Measurements from ENCODE around the gene ADD2. TPM values are rescaled to one million over a fixed set of nuclear protein-coding genes. Genes with fewer than 3 reads are reported as not detected.

ADD2 gene
- total RNA-seq, 1 donor from 2014 or later: not detected

DNA sequence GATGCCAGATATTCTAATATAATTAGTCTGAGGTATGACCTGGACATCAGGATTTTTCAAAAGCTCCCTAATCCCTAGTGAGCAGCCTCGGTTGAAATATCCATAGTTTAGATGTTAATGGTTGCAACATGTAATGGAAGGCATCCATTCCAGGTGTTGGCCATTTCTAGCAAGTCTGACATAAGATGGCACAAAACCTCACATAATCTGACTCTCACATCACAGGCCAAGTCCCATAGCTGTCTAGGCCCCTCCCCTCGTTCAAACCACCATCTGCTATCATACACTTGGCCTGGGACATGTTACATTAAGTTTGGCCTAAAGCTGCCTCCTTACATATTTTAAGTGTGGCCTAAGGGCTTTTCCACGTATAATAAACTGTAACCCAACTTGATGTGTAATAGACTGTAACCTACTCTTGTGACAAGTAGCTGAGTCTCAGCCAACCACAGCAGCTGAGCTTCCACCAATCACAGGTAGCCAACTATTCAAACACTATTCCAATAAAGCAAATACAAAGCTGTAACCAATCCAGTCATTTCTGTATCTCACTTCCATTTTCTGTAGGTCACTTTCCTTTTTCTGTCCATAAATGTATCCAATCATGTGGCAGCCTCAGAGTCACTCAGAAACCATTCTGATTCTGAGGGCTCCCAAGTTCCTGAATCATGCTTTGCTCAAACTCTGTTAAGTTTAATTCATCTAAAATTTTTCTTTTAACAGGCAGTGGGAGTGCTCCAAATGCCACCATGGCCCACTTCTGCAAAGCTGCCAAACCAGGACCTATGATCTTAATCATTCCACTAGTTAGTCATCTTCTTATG is 59.4 kb downstream of the ADD2 start:
- Histone ChIP-seq H3K4me3 (ENCODE audit: low read depth, low read length) (no peak overlapping the region), H3K36me3 (ENCODE audit: control insufficient read depth, insufficient read depth, low read length) (no peaks in the 10 kb centered on the region), H3K27me3 (ENCODE audit: control insufficient read depth, insufficient read depth, low read length) (peaks cover 2% of the 10 kb centered on the region)
- no peak for DNase-seq (ENCODE audit: low read depth)
- TF ChIP-seq, protein P1, sequence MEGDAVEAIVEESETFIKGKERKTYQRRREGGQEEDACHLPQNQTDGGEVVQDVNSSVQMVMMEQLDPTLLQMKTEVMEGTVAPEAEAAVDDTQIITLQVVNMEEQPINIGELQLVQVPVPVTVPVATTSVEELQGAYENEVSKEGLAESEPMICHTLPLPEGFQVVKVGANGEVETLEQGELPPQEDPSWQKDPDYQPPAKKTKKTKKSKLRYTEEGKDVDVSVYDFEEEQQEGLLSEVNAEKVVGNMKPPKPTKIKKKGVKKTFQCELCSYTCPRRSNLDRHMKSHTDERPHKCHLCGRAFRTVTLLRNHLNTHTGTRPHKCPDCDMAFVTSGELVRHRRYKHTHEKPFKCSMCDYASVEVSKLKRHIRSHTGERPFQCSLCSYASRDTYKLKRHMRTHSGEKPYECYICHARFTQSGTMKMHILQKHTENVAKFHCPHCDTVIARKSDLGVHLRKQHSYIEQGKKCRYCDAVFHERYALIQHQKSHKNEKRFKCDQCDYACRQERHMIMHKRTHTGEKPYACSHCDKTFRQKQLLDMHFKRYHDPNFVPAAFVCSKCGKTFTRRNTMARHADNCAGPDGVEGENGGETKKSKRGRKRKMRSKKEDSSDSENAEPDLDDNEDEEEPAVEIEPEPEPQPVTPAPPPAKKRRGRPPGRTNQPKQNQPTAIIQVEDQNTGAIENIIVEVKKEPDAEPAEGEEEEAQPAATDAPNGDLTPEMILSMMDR (IDR thresholded peaks at IDR 0.05; ENCODE audit: insufficient read depth, low read length, severe bottlenecking): no peak
- no peak for FAIRE-seq

DNA sequence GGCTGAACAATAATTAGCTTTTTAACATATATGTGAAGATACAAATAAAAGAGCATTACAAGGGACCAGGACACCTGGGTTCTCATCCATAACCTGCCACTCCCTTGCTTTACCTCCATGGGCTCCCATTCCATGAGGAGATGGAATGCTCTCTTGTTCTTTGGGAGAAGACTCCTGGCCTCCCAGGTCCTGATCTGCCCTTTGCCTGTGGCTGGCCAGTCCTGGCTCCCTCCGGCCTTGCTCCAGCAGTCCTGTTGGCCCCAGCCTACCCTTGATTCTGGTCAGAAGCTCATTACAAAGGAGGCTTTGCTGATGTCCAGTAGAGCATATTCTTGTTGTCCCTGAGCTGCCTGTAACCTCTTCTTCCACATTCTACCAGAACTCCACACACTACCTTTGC is 60.3 kb downstream of the ADD2 start:
- TF ChIP-seq, protein P1 (IDR thresholded peaks at IDR 0.05; ENCODE audit: insufficient read depth, low read length, severe bottlenecking): no peak
- no peak for DNase-seq (ENCODE audit: low read depth)
- H3K36me3 ChIP-seq (ENCODE audit: control insufficient read depth, insufficient read depth, low read length): no peaks in the 10 kb centered on the region
- no peaks in the 10 kb centered on the region for H3K27me3 ChIP-seq (ENCODE audit: control insufficient read depth, insufficient read depth, low read length)
- H3K4me3 ChIP-seq (ENCODE audit: low read depth, low read length): no peak overlapping the region
- FAIRE-seq: no peak

GRCh38 chr2:70706026-70706795 is 61.8 kb downstream of the ADD2 start:
- no peak for FAIRE-seq
- no peak overlapping the region for H3K4me3 ChIP-seq (ENCODE audit: low read depth, low read length)
- DNase-seq (ENCODE audit: low read depth): no peak
- H3K36me3 ChIP-seq (ENCODE audit: control insufficient read depth, insufficient read depth, low read length): no peaks in the 10 kb centered on the region
- no peaks in the 10 kb centered on the region for H3K27me3 ChIP-seq (ENCODE audit: control insufficient read depth, insufficient read depth, low read length)
- TF ChIP-seq, protein P1 (IDR thresholded peaks at IDR 0.05; ENCODE audit: insufficient read depth, low read length, severe bottlenecking): no peak

- Histone ChIP-seq H3K4me3 (ENCODE audit: low read depth, low read length) (no peak overlapping the region), H3K27me3 (ENCODE audit: control insufficient read depth, insufficient read depth, low read length) (no peaks in the 10 kb centered on the region), H3K36me3 (ENCODE audit: control insufficient read depth, insufficient read depth, low read length) (no peaks in the 10 kb centered on the region)
- DNase-seq (ENCODE audit: low read depth) (no peak), FAIRE-seq (no peak)
- TF ChIP-seq, protein P1 (IDR thresholded peaks at IDR 0.05; ENCODE audit: insufficient read depth, low read length, severe bottlenecking): no peak
Measured at GRCh38 chr2:70705160-70705850, 62.7 kb downstream of the ADD2 start.

GRCh38 chr2:70703900-70704549 is 64.0 kb downstream of the ADD2 start:
- no peaks in the 10 kb centered on the region for H3K36me3 ChIP-seq (ENCODE audit: control insufficient read depth, insufficient read depth, low read length)
- no peak overlapping the region for H3K4me3 ChIP-seq (ENCODE audit: low read depth, low read length)
- no peaks in the 10 kb centered on the region for H3K27me3 ChIP-seq (ENCODE audit: control insufficient read depth, insufficient read depth, low read length)
- FAIRE-seq: no peak
- no peak for DNase-seq (ENCODE audit: low read depth)
- TF ChIP-seq, protein P1 (IDR thresholded peaks at IDR 0.05; ENCODE audit: insufficient read depth, low read length, severe bottlenecking): no peak
